GM23248 (cell line): Measurements from ENCODE around the gene FAM81A. TPM values are rescaled to one million over a fixed set of nuclear protein-coding genes. Genes with fewer than 3 reads are reported as not detected.

Source experiments
- DNase-seq: peaks from one replicate; pipeline ENCODE4 v3.0.0-alpha.2; 2015
- H2AFZ ChIP-seq: fragments of 200-600 bp; sonication (generic); 2 replicates; pipeline ENCODE4 v1.6.1; 2016; ENCODE audit warnings: antibody characterized with exemption
- H3F3A ChIP-seq: fragments of 200-600 bp; sonication (generic); 2 replicates; pipeline ENCODE4 v1.6.1; 2016; ENCODE audit warnings: mild to moderate bottlenecking, antibody characterized with exemption, mixed run types; ENCODE audit not compliant: insufficient read depth
- H3K27ac ChIP-seq: fragments of 200-600 bp; sonication (generic); 2 replicates; pipeline ENCODE4 v1.5.1; 2016; ENCODE audit warnings: mild to moderate bottlenecking
- H3K27me3 ChIP-seq: fragments of 200-600 bp; sonication (generic); replicated peaks from 2 replicates; pipeline ENCODE4 v1.6.1; 2016; ENCODE audit warnings: mild to moderate bottlenecking; ENCODE audit not compliant: insufficient read depth
- H3K36me3 ChIP-seq: fragments of 200-600 bp; sonication (generic); 2 replicates; pipeline ENCODE4 v1.6.1; 2016; ENCODE audit warnings: low read depth, mild to moderate bottlenecking
- H3K4me1 ChIP-seq: fragments of 200-600 bp; sonication (generic); 2 replicates; pipeline ENCODE4 v1.6.1; 2016; ENCODE audit warnings: mild to moderate bottlenecking; ENCODE audit not compliant: insufficient read depth
- H3K4me2 ChIP-seq: fragments of 200-600 bp; sonication (generic); one replicate; pipeline ENCODE4 v1.6.1; 2016; ENCODE audit warnings: mild to moderate bottlenecking; ENCODE audit not compliant: unreplicated experiment
- H3K4me3 ChIP-seq: fragments of 200-600 bp; sonication (generic); 2 replicates; pipeline ENCODE4 v1.5.1; 2016; ENCODE audit warnings: mild to moderate bottlenecking
- H3K79me2 ChIP-seq: fragments of 200-600 bp; sonication (generic); 2 replicates; pipeline ENCODE4 v1.6.1; 2016; ENCODE audit warnings: mild to moderate bottlenecking; ENCODE audit not compliant: insufficient read depth
- H3K9ac ChIP-seq: fragments of 200-600 bp; sonication (generic); 2 replicates; pipeline ENCODE4 v1.6.1; 2016; ENCODE audit warnings: mild to moderate bottlenecking
- H3K9me2 ChIP-seq: fragments of 200-600 bp; sonication (generic); 2 replicates; pipeline ENCODE4 v1.6.1; 2016; ENCODE audit warnings: mixed run types, mild to moderate bottlenecking, moderate library complexity; ENCODE audit not compliant: insufficient read depth
- H3K9me3 ChIP-seq: fragments of 200-600 bp; sonication (generic); one replicate; pipeline ENCODE4 v1.6.1; 2017; ENCODE audit warnings: low read depth
- H4K20me1 ChIP-seq: fragments of 200-600 bp; sonication (generic); 2 replicates; pipeline ENCODE4 v1.6.0; 2016; ENCODE audit not compliant: insufficient read depth
- EZH2 ChIP-seq: fragments of 200-600 bp; sonication (generic); IDR thresholded peaks from 2 replicates; pipeline ENCODE4 v1.6.1; 2018; ENCODE audit warnings: antibody characterized with exemption, mild to moderate bottlenecking; ENCODE audit not compliant: insufficient read depth, poor library complexity, severe bottlenecking
- EZH2phosphoT487 ChIP-seq: fragments of 200-600 bp; sonication (generic); IDR thresholded peaks from 2 replicates; pipeline ENCODE4 v1.6.1; 2018; ENCODE audit warnings: antibody characterized with exemption, moderate library complexity, mild to moderate bottlenecking, low read depth; ENCODE audit not compliant: insufficient read depth
- WGBS, 2 experiments: methylation state at CpG; one replicate each; pipeline ENCODE4 v1.1.6; 2015 to 2017; ENCODE audit warnings: low lambda C conversion rate in 2 of 2, low coverage in 1 of 2; ENCODE audit errors: missing lambda C conversion rate in 2 of 2; 5-methylcytosine and 5-hydroxymethylcytosine counted together
- in situ Hi-C: fragments of 300-500 bp; cut with MboI; formaldehyde crosslinking; loops from 2 replicates; pipeline ENCODE4 v1.15.0; 2020
- polyA plus RNA-seq: library from polyadenylated mRNA; unstranded; fragments of >200 nt; fragmentation: Nextera tagmentation; extraction: Ambion mirVana; gene quantifications from 2 replicates; pipeline ENCODE4 v1.2.1, GENCODE V29; 2016
- total RNA-seq: library from RNA; depleted of rRNA; stranded (reverse); fragments of >200 nt; shearing (Covaris generic); gene quantifications from 2 replicates; pipeline ENCODE4 v1.2.3, GENCODE V29; 2014

FAM81A gene
- total and polyA plus RNA-seq, 2 experiments from 2014 or later, result 0.26 to 0.32 TPM

DNA sequence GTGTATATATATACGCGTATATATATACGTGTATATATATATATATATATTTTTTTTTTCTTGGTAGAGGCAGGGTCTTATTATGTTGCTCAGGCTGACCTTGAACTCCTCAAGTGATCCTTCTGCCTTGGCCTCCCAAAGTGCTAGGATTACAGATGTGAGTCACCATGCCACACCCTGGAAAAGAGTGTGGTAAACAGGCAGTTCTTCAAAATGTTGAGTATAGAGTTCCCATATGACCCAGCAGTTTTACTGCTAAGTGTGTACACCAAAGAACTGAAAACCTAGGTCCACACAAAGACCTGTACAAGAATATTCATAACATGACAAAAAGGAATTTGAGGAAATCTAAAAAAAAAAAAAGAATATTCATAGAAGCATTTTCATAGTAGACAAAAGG is 101.8 kb downstream of the FAM81A start:
- H3K9me2 ChIP-seq, result no peaks in the 10 kb centered on the region
- H3K79me2 ChIP-seq, result no peaks in the 10 kb centered on the region
- no peak overlapping the region for H3K4me3 ChIP-seq
- no peak overlapping the region for H3K9ac ChIP-seq
- H3F3A ChIP-seq, result no peaks in the 10 kb centered on the region
- no peaks in the 10 kb centered on the region; the same call in 1 of the 2 replicates for H3K27me3 ChIP-seq
- 95% methylated on average over 3 of the region's 3 CpGs; no CpG with 5 or more reads in 1 of the 2 experiments for WGBS, 2 experiments
- no peaks in the 10 kb centered on the region for H3K36me3 ChIP-seq
- no peaks in the 10 kb centered on the region for H3K9me3 ChIP-seq
- peak; percentile 20 for DNase-seq
- no peak overlapping the region for H3K4me2 ChIP-seq
- H3K4me1 ChIP-seq, result no peaks in the 10 kb centered on the region
- TF ChIP-seq EZH2phosphoT487, result no peak
- no peak for TF ChIP-seq EZH2
- in situ Hi-C loops, result no loop called here
- H4K20me1 ChIP-seq, result no peaks in the 10 kb centered on the region
- H2AFZ ChIP-seq, result no peak overlapping the region
- no peak overlapping the region for H3K27ac ChIP-seq

DNA sequence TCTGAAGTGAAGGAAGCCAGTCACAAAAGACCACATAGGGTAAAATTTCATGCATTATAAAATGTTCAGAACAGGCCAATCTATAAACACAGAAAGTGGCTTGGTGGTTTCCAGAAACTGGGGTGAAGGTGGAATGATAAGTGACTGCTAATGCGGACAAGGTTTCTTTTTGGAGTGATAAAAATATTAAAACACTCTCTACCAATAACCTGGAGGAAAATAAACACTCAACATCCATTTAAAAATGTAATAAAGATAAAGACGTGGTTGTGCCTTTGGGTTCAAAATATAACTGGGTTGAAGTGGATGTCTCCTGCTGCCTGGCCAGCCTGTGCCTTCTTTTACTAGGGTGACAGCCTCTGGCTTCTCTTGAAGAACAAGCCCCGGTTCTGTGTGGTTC is 102.7 kb downstream of the FAM81A start:
- 74 to 84% methylated on average over 3 of the region's 3 CpGs for WGBS, 2 experiments
- no peak overlapping the region for H3K4me3 ChIP-seq
- no peaks in the 10 kb centered on the region for H3K9me2 ChIP-seq
- H4K20me1 ChIP-seq, result no peaks in the 10 kb centered on the region
- H3K4me2 ChIP-seq, result no peak overlapping the region
- no peaks in the 10 kb centered on the region for H3K4me1 ChIP-seq
- H3K27me3 ChIP-seq, result no peaks in the 10 kb centered on the region; the same call in 1 of the 2 replicates
- H3K9ac ChIP-seq, result no peak overlapping the region
- H3K36me3 ChIP-seq, result no peaks in the 10 kb centered on the region
- no peak overlapping the region for H3K27ac ChIP-seq
- no peaks in the 10 kb centered on the region for H3F3A ChIP-seq
- no peak overlapping the region for H2AFZ ChIP-seq
- DNase-seq, result no peak
- no peaks in the 10 kb centered on the region for H3K79me2 ChIP-seq
- in situ Hi-C loops, result no loop called here
- no peaks in the 10 kb centered on the region for H3K9me3 ChIP-seq
- no peak for TF ChIP-seq EZH2
- no peak for TF ChIP-seq EZH2phosphoT487

DNA sequence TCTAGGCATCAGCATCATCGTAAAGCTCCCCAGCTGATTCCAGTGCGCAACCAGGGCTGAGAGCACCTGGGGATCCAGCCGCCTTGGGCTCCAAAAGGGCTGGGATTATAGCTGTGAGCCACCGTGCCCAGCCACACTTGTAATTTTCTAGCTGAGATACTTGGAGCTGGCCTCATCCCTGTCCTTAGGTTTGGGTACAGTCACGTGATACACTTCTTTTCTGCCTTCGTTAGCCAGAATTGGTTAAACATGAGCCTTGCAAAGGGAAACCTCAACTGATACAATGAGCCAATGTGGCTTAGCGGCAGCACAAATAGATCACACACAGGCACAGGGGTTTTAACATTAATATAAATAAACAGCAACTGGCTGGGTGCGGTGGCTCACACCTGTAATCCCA is 103.8 kb downstream of the FAM81A start:
- in situ Hi-C loops, result no loop called here
- no peak overlapping the region for H2AFZ ChIP-seq
- no peaks in the 10 kb centered on the region for H3K79me2 ChIP-seq
- no peaks in the 10 kb centered on the region for H4K20me1 ChIP-seq
- TF ChIP-seq EZH2phosphoT487 (no peak), EZH2 (no peak)
- no peaks in the 10 kb centered on the region for H3K9me3 ChIP-seq
- H3K4me1 ChIP-seq, result no peaks in the 10 kb centered on the region
- WGBS, 2 experiments, result 63 to 65% methylated on average over 8 of the region's 8 CpGs
- H3K4me2 ChIP-seq, result no peak overlapping the region
- H3K9me2 ChIP-seq, result no peaks in the 10 kb centered on the region
- H3K4me3 ChIP-seq, result no peak overlapping the region
- H3K27me3 ChIP-seq, result peaks cover 9% of the 10 kb centered on the region
- no peak for DNase-seq
- no peaks in the 10 kb centered on the region for H3K36me3 ChIP-seq
- no peaks in the 10 kb centered on the region for H3F3A ChIP-seq
- H3K9ac ChIP-seq, result no peak overlapping the region
- H3K27ac ChIP-seq, result no peak overlapping the region

DNA sequence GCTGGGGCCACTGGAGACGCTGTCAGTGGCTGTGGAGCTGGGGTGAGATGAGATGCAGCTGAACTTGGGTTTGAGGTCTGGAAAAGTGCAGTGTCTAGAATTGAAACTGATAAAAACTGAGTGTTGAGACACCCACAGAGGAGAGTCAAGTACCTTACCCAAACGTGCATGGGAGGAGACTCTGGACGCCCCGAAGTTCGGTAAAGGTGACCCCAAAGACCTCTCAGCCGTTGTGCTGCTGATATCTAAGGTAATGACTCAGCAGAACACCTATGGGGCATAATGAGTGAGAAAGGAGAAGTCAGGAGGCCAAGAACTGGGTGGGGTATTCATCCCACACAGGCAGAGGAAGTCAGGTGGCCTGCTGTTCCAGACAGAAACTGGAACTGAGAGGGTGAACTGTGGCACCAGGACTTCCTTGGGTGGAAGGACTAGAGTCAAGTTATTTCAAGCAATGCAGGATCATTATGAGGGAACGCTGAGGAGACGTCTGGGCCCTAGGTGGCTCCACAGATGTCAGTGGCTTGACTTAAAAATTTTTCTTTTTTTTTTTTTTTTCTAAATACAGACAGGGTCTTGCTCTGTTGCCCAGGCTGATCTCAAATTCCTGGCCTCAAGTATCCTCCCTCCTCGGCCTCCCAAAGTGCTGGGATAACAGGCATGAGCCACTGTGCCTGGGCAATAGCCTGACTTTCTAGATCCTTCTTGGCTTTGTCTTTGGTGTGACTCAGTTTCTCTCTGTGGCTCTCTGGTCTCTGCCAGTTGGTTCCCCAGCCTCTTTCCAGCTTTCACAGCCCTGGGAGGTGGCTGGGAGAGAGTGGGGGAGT is 105.9 kb downstream of the FAM81A start:
- Histone ChIP-seq H3F3A (no peaks in the 10 kb centered on the region), H2AFZ (no peak overlapping the region), H3K4me3 (no peak overlapping the region), H3K9me3 (no peaks in the 10 kb centered on the region), H3K9ac (no peak overlapping the region), H3K27ac (no peak overlapping the region), H4K20me1 (no peaks in the 10 kb centered on the region), H3K36me3 (no peaks in the 10 kb centered on the region), H3K9me2 (no peaks in the 10 kb centered on the region), H3K4me2 (no peak overlapping the region), H3K79me2 (no peaks in the 10 kb centered on the region), H3K4me1 (no peaks in the 10 kb centered on the region), H3K27me3 (peaks cover 28% of the 10 kb centered on the region)
- DNase-seq, result no peak
- WGBS, 2 experiments, result 56 to 63% methylated on average over 9 of the region's 9 CpGs
- in situ Hi-C loops, result no loop called here
- TF ChIP-seq EZH2 (no peak), EZH2phosphoT487 (no peak)
